ENCODE data around the gene ZDHHC11B. TPM values are rescaled to one million over a fixed set of nuclear protein-coding genes. Genes with fewer than 3 reads are reported as not detected.

The ZDHHC11B gene
- total and polyA plus RNA-seq, 2 of the 13 experiments (the other 11 are each of a cell fraction or from before 2014, with no cell fraction given) = 0.11 to 0.12 TPM

DNA sequence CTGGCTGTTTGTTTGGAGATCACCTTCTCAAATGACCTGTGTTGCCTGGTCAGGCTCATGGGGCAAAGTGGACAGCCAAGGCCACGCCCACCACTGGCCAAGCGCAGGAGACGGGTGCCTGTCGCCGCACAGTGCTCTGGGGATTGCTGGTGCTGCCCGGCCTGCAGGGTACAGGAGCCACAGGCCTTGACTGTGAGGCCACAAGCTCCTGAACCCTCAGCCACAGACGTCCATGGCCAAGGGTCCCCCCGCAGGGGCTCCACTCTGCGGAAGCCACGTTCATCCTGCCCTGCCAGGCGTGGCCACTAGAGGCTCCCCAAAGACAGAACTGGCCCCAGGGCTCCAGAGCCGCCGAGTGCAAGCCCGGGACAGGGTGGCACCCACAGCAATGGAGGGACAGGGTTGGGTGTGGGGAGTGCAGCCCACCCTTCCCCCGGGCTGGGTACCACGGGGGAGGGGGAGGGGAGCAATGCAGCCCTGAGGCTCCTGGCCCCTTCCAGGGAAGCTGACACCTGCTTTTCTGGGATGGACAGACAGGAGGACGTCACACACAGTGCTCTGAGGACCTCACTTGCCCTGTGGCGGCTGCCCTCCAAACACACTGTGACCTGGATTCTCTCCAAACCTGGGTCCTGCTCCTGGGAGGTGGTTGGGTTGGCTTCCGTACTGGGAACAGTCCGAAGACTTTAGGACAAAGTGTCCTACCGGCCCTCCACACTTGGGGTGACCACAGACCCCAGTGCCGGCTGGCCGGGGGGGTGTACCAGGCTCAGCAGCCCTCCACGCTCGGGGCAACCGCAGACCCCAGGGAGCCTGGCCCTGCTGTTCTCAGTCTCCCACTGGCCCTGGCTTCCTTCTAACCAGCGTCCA is 112.8 kb downstream of the ZDHHC11B start (continued):
- TF ChIP-seq, protein P1, sequence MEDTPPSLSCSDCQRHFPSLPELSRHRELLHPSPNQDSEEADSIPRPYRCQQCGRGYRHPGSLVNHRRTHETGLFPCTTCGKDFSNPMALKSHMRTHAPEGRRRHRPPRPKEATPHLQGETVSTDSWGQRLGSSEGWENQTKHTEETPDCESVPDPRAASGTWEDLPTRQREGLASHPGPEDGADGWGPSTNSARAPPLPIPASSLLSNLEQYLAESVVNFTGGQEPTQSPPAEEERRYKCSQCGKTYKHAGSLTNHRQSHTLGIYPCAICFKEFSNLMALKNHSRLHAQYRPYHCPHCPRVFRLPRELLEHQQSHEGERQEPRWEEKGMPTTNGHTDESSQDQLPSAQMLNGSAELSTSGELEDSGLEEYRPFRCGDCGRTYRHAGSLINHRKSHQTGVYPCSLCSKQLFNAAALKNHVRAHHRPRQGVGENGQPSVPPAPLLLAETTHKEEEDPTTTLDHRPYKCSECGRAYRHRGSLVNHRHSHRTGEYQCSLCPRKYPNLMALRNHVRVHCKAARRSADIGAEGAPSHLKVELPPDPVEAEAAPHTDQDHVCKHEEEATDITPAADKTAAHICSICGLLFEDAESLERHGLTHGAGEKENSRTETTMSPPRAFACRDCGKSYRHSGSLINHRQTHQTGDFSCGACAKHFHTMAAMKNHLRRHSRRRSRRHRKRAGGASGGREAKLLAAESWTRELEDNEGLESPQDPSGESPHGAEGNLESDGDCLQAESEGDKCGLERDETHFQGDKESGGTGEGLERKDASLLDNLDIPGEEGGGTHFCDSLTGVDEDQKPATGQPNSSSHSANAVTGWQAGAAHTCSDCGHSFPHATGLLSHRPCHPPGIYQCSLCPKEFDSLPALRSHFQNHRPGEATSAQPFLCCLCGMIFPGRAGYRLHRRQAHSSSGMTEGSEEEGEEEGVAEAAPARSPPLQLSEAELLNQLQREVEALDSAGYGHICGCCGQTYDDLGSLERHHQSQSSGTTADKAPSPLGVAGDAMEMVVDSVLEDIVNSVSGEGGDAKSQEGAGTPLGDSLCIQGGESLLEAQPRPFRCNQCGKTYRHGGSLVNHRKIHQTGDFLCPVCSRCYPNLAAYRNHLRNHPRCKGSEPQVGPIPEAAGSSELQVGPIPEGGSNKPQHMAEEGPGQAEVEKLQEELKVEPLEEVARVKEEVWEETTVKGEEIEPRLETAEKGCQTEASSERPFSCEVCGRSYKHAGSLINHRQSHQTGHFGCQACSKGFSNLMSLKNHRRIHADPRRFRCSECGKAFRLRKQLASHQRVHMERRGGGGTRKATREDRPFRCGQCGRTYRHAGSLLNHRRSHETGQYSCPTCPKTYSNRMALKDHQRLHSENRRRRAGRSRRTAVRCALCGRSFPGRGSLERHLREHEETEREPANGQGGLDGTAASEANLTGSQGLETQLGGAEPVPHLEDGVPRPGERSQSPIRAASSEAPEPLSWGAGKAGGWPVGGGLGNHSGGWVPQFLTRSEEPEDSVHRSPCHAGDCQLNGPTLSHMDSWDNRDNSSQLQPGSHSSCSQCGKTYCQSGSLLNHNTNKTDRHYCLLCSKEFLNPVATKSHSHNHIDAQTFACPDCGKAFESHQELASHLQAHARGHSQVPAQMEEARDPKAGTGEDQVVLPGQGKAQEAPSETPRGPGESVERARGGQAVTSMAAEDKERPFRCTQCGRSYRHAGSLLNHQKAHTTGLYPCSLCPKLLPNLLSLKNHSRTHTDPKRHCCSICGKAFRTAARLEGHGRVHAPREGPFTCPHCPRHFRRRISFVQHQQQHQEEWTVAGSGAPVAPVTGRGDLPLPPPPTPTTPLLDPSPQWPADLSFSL (CRISPR knock-in tag; IDR thresholded peaks at IDR 0.05) = no peak
- TF ChIP-seq ZFP90 (CRISPR knock-in tag; IDR thresholded peaks at IDR 0.05; ENCODE audit: borderline replicate concordance) = no peak
- TF ChIP-seq MIXL1 (CRISPR knock-in tag; IDR thresholded peaks at IDR 0.05) = no peak
- TF ChIP-seq ETV6 (CRISPR knock-in tag; conservative IDR thresholded peaks at IDR 0.05) = no peak
- TF ChIP-seq MXI1 (IDR thresholded peaks at IDR 0.05; ENCODE audit: borderline replicate concordance, low read depth, low read length) = peak; percentile 41; the same call in 1 of the 3 replicates
- peak; percentile 12; the same call in 1 of the 2 replicates for TF ChIP-seq REPIN1 (CRISPR knock-in tag; IDR thresholded peaks at IDR 0.05; ENCODE audit: borderline replicate concordance, low read depth)
- TF ChIP-seq, protein P2, sequence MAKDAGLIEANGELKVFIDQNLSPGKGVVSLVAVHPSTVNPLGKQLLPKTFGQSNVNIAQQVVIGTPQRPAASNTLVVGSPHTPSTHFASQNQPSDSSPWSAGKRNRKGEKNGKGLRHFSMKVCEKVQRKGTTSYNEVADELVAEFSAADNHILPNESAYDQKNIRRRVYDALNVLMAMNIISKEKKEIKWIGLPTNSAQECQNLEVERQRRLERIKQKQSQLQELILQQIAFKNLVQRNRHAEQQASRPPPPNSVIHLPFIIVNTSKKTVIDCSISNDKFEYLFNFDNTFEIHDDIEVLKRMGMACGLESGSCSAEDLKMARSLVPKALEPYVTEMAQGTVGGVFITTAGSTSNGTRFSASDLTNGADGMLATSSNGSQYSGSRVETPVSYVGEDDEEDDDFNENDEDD (CRISPR knock-in tag; IDR thresholded peaks at IDR 0.05; ENCODE audit: borderline replicate concordance) = 0 out of 2 replicates have a peak, but pooled peaks have one; percentile 17
- TF ChIP-seq ZMYM3 (CRISPR knock-in tag; IDR thresholded peaks at IDR 0.05) = 0 out of 2 replicates have a peak, but pooled peaks have one; percentile 21
- TF ChIP-seq, protein P3, sequence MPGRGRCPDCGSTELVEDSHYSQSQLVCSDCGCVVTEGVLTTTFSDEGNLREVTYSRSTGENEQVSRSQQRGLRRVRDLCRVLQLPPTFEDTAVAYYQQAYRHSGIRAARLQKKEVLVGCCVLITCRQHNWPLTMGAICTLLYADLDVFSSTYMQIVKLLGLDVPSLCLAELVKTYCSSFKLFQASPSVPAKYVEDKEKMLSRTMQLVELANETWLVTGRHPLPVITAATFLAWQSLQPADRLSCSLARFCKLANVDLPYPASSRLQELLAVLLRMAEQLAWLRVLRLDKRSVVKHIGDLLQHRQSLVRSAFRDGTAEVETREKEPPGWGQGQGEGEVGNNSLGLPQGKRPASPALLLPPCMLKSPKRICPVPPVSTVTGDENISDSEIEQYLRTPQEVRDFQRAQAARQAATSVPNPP (CRISPR knock-in tag; IDR thresholded peaks at IDR 0.05) = no peak
- TF ChIP-seq, protein P4, sequence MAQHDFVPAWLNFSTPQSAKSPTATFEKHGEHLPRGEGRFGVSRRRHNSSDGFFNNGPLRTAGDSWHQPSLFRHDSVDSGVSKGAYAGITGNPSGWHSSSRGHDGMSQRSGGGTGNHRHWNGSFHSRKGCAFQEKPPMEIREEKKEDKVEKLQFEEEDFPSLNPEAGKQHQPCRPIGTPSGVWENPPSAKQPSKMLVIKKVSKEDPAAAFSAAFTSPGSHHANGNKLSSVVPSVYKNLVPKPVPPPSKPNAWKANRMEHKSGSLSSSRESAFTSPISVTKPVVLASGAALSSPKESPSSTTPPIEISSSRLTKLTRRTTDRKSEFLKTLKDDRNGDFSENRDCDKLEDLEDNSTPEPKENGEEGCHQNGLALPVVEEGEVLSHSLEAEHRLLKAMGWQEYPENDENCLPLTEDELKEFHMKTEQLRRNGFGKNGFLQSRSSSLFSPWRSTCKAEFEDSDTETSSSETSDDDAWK (CRISPR knock-in tag; IDR thresholded peaks at IDR 0.05) = no peak
- no peak for TF ChIP-seq MBNL3 (CRISPR knock-in tag; conservative IDR thresholded peaks at IDR 0.05)
- no peak for TF ChIP-seq FOXK2 (IDR thresholded peaks at IDR 0.05)
- no peak for TF ChIP-seq ZC3H4 (CRISPR knock-in tag; IDR thresholded peaks at IDR 0.05; ENCODE audit: borderline replicate concordance)
- 0 out of 2 replicates have a peak, but pooled peaks have one; percentile 44 for TF ChIP-seq ZMAT3 (CRISPR knock-in tag; conservative IDR thresholded peaks at IDR 0.05)
- peak; percentile 90; the same call in 1 of the 2 replicates for TF ChIP-seq ZNF296 (CRISPR knock-in tag; conservative IDR thresholded peaks at IDR 0.05)
- TF ChIP-seq ZNF225 (CRISPR knock-in tag; IDR thresholded peaks at IDR 0.05) = no peak
- no peak for TF ChIP-seq IKZF4 (CRISPR knock-in tag; IDR thresholded peaks at IDR 0.05; ENCODE audit: borderline replicate concordance, low read depth, not compliant biosample characterization)
- no peak for TF ChIP-seq MYNN (CRISPR knock-in tag; IDR thresholded peaks at IDR 0.05; ENCODE audit: low read depth)
